NCI-H1417 treated with DMSO at 0.1 percent for 48 hours (cell line): ENCODE results near the gene OOSP4B.
"Not testable (repeated sequence)": the region's sequence is repeated elsewhere in the genome, so short reads cannot be mapped to it uniquely, and the experiment has no call there.

Experiments
- DNase-seq: peaks from one replicate; lab custom pipeline; 2025; lab: John Stamatoyannopoulos, UW

Gene OOSP4B

DNA sequence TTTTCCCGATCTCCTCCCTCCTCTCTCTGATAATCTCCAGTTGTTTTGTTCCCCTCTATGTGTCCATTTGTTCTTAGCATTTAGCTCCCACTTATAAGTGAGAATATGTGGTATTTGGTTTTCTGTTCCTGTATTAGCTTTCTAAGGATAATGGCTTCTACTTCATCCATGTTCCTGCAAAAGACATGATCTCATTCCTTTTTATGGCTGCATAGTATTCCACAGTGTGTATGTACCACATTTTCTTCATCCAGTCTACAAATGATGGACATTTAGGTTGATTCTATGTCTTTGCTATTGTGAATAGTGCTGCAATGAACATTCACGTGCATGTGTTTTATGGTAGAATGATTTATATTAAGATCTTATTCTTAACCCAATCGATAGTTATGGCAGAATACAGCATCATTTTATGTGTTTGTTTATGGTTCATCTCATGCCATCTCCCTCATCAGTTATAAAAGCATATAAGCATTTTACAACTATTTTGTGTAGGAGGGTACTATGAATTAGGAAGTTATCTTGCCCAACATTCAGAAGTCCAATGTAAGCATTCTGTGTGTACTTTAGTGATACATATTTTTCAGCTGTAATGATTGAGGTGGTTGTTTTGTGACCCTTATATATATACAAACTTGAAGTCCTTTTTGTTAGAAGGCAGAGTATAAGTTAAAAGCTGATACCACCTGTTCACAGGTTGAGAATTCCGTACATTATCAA is 42.7 kb downstream of the OOSP4B start:
- no peak for DNase-seq

- no peak for DNase-seq
Measured at GRCh38 chr11:60064111-60064510, 47.1 kb downstream of the OOSP4B start.

GRCh38 chr11:60065801-60066200 is 48.8 kb downstream of the OOSP4B start:
- no peak for DNase-seq

- DNase-seq, result no peak
Measured at GRCh38 chr11:60069450-60069849, 52.5 kb downstream of the OOSP4B start.

GRCh38 chr11:60071644-60072043 is 54.7 kb downstream of the OOSP4B start:
- DNase-seq, result not testable (repeated sequence)

- DNase-seq, result no peak
Measured at GRCh38 chr11:60077216-60077817, 60.3 kb downstream of the OOSP4B start.

GRCh38 chr11:60077981-60078380 is 61.0 kb downstream of the OOSP4B start:
- no peak for DNase-seq

DNA sequence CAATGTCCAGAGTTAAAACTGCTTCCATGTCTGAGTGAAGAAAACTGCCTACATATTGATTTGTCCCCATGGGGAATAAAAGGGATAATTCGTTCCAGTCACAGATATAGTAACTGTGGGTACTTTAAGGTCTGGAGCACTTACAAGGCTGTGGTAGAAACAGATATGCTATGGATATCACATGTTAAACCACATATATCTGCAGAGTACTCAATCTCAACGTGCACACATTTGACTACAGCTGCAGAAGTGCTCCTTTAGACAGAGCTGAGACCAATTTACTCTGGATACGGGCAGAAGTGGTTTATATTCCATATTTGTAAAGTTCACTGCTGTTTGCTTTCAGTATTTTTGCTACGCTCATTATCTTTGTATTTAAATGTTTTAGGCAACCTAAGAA is 61.8 kb downstream of the OOSP4B start:
- DNase-seq, result no peak

DNA sequence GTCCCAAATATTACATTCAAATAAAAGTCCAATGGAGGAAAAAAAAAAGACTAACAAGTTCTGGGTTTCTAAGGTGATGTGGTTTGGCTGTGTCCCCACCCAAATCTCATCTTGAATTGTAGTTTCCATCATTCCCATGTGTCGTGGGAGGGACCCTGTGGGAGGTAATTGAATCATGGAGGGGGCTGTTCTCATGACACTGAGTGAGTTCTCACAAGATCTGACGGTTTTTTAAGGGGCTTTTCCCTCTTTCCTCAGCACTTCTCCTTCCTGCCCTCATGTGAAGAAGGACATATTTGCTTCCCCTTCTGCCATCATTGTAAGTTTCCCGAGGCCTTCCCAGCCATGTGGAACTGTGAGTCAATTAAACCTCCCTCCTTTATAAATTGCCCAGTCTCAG is 63.6 kb downstream of the OOSP4B start:
- no peak for DNase-seq
